CD4-positive, alpha-beta T cell treated with Interleukin-2 at 100 ng/mL for 4 hours (primary cell): ENCODE measurements around the gene TIMD4.
"Not testable (repeated sequence)": the region's sequence is repeated elsewhere in the genome, so short reads cannot be mapped to it uniquely, and the experiment has no call there.

Source experiments
- DNase-seq: peaks from one replicate; pipeline ENCODE4 v3.0.0-alpha.2; 2020; ENCODE audit warnings: low spot score

TIMD4 gene

DNA sequence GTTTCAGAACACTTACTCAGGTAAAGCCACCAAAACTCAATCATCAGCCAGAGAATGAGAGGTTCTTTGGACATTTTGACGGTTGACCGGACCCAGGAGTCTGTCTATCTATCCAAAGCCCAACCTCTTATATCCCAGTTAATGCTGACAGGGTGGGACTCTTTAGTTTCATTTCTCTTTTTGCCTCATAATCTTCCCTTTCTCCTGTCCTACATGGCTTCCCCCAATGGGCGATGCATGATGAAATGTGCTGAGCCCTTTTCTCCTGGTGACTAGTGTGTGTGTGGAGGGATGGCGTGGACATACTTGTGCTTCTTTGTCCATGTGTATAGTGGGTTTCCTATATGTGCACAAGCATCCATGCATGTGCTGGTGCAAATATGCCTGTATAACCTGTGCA, at the start of gene TIMD4:
TSS of gene TIMD4 (minus strand) at position 102 of the 400 bp plus-strand sequence. CDS start at position 74, 28 bp downstream.
- no peak for DNase-seq

DNA sequence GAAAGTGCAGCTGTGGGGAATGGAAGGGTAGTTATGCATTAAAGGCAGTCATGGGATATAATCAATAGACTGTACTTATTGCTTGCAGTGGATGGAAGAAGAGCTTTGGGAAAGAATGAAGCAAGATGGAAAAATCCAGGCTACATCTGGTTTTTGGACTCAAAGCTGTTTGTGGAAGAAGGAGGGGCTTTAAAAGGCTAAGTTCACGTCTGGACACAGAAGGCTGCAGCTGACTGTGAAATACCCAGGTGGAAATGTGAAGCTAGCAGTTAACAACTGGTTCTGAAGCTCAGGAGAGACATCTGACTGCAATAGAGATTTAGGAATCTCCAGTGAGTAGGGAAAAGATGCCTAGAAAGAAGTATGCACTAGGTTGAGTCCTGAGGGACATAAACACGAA, 43.2 kb upstream of the TIMD4 start:
- no peak for DNase-seq

DNA sequence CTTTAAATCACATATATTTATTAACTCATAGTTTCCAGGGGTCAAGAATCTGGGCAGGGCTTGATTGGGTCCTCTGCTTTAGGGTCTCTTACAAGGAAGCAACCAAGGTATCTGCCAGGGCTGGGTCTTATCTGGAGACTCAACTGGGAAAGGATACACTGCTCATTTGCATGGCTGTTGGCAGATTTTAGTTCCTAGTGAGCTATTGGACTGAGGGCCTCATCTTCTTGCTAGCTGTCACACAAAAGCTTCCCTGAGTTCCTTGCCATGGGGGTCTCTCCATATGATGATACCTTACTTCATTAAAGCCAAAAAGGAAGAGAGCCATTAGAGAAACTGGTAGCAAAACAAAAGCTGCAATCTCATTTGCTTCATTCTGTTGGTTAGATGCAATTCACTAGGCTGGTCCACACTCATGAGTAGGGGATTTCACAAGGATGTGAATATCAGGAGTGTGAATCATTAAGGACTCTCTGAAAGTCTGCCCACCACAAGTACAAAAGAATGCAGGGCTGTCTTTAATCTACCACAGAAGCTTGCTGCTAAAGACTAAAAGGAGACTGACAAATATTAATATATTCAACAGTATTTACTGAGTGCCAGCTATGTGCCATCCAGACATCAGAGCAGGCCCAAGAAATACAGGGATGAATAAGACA, 42.0 kb upstream of the TIMD4 start:
- no peak for DNase-seq

DNA sequence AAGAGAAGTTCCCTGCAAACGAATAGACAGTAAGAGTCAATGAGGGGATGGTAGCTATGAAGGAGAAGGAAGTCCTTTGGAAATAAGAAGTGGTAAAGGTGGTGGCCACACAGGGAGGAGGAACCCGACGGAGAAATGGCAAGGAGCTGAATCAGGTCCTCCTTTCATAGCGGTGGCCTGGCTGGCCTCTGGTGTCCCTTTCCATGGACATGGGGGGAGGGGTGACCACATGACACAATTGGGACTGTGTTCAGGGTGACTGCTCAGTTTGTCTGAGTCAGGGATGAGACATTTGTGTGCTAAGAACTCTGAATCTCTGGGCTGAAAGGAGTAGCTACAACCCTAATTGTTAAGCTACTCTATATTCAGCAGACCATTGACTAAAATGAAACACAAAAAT, 28.7 kb upstream of the TIMD4 start:
- no peak for DNase-seq

DNA sequence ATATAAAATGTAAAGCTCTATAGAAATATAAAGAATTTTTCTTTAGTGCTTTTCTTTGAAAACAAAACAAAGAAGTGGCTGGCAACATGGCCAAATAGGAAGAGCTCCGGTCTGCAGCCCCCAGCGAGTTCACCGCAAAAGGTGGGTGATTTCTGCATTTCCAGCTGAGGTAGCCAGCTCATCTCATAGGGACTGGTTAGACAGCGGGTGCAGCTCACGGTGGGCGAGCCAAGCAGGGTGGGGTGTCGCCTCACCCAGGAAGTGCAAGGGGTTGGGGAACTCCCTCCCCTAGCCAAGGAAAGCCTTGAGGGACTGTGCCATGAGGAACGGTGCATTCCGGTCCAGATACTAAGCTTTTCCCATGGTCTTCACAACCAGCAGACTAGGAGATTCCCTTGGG, 21.0 kb upstream of the TIMD4 start:
- no peak for DNase-seq

DNA sequence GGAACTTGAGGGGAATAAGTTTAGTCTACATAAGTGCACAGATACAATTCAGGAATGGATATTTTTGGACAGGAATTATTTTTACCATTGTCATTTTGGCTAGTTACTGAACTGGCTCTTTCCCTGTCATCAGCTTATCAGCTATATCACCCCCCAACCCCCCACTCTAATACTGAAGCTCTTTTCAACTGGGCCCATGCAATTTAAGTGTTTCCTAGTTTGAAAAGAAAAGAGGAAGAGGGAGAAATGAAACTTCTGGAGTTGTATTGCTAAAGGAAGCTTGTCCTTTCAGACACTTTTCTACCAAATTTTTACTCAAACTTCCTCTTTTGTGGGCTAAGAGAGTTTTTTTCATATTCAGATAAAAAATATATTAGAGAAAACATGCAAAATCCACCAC, 18.5 kb upstream of the TIMD4 start:
- DNase-seq = no peak

DNA sequence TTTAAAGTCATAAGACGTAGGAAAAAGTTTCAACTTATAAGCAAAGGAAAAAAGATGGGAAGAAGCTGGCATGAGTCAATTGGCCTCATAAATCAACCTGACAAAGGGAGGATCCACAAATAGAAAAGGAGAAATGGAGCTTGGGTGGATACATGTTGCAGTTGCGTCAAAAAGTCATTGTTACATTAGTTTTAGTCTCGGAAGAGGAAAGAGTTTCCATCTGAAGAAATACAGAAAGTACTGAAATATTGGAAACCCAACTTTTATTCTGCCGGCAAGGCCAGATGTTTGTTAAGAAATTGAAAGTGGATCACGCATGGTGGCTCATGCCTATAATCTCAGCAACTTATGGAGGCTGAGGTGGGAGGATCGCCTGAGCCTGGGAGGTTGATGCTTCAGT, 11.3 kb upstream of the TIMD4 start:
- no peak for DNase-seq

DNA sequence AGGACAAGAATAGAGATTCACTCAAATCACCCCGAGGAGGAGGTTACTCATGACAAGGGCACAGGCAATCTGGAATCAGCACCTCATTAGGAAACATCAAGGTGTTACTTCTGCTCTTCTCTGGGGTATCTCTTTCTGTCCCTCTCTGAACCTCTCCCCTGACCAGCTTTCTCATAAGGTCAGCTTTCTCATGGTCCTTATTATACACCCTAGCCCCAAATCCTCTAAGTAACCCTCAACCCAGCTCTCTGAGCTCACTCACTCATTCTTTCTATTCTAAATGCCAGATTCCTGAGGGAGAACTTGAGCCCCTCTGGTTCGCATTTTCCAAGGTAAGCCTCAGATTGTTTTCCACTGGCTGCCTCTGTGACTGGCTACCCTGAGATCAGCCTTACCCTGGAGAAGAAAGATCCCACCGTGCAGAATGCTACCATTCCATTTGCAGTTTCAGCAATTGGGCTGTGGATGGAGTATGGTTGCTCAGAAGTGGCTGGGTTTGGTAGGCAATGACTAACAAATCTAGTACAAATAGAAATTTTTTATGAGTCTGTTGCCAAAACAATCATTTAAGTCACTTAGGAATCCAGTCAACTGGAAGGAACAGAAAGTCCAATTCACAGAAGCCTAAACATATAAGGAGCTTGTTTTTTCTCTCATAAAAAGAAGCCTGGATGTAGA, 9.0 kb upstream of the TIMD4 start:
- DNase-seq = no peak

DNA sequence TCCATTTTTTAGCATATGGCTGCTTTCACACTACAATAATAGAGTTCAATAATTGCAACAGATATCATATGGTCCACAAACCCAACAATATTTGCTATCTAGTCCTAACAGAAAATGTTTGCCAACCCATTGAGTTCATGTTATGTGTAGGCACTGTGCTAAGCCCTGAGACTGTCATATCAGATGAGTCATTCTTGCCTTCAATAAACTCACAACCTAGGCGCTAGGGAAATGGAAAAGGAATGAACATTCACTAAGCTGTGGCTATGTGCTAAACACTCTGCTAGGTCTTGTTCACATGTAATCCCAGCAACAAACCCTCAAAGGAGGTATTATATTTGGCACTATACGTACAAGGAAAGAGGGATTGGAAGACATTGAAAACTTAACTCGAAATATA, 8.4 kb upstream of the TIMD4 start:
- no peak for DNase-seq

DNA sequence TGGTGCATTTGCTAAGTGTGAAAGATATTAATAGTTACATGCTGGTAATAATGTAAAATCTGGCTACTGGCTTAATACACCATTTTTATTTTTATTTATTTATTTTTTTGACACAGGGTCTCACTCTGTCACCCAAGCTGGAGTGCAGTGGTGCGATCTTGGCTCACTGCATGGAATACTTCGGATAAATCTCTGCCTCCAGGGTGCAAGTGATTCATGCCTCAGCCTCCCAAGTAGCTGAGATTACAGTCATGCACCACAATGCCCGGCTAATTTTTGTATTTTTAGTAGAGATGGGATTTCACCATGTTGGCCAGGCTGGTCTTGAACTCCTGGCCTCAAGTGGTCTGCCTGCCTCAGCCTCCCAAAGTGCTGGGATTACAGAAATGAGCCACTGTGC, 4.4 kb upstream of the TIMD4 start:
- DNase-seq = not testable (repeated sequence)

DNA sequence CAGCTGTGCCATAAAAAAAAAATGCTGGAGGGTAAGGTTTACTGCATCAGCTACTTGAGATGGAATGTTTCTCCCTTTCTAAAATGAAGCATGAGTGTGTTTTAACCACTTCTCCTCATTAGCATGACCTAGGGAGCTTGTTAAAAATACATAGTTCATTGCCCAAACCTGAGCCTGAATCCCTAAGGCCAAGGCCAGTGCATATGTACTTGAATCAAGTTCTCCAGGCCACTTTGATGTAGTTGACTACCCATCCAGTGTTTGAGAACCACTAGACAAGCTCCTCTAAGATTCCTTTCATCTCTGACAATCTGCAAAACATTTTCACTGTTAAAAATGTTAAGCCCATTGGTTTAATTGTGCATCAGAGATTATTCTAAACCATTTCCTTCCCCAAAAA, 6.7 kb downstream of the TIMD4 start:
- no peak for DNase-seq

DNA sequence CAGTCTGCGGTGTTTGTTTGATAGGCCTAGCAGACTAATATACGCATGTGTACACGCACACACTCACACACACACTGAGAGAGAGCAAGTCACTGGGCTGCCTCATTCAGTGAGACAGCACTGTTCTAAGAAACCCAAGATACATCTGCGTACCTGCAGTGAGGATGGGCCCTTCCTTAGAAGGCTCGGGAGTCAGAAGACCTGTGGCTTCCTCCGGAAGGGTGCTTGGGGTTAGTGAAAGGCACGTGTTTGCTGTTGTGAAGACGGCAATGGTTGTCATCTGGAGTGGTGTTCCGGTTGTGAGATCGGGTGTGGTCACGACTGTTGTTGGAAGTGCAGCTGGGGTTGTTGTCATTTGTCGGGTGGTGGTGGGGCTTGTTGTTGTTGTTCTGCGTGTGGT, 11.7 kb downstream of the TIMD4 start:
- DNase-seq = peak; percentile 11

DNA sequence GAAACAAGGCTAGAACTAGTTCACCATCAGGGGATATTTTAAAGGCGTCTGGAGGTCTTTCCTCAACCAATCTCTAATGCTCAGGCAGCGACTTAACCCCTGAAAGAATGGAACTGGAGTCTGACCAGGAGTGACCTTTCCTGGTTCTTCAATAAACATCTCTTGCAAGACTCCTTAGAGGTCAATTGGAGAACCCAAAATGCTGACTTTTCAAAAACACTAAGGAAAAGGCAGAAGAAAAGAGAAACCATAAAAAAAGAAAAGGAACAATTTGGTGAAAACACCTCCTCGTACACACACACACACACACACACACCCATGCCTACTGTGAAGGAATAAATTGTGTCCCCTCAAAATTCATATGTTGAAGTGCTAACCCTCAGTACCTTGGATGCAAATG, 12.3 kb downstream of the TIMD4 start:
- DNase-seq = no peak

DNA sequence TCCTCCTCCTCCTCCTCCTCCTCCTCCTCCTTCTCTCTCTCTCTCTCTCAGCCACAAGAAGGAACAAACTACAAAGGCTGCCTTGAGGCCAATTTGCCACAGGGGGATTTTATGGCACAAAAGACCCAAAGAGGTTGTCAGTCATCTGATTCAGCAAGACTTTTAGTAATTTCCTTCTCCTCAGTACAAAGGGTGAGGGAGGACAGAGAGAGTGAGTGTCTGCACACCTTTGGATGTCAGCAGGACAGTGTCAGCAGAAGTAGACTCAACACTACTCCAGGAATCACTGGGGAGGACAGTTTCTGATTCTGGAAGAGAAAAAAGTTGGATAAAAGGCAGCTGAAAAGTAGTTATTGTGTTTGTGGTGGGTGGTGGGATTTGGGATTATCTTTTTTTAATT, 13.6 kb downstream of the TIMD4 start:
- no peak for DNase-seq

DNA sequence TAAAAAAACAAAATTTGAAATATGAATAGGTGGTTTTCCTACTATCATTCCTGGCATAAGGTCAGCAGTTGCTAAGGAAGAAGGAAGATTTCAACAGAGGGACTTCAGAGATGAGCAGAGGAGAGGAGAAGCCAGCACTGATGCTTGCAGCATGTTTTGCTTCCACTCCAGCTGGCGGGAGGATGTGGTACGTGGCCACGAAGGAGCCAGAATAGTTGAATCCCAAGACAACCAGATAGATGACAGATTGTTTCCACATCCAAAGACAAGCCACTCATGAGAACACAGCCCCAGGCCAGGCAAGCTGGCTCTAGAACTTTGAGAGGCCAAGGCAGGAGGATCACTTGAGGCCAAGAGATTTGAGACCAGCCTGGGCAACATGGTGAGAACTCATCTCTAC, 15.1 kb downstream of the TIMD4 start:
- DNase-seq = no peak

DNA sequence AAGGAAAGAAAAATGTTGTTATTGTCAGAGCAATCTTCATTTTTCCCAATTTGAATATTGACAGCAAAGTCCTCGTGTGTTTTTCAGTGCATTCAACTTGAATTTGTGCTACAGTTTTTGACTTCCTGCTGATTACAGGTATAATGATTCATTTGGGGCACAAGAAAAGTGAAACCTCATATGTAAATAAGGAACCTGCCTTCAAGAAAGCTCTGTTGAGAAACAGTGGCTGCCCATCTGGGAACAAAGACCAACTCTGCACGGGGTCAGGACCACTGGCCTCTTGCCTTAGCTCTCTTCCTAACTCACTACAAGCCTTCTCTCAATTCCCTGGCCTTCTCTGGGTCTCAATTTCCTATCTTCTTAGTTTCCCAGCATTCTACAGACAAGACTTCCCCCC, 21.0 kb downstream of the TIMD4 start:
- peak; percentile 11 for DNase-seq

DNA sequence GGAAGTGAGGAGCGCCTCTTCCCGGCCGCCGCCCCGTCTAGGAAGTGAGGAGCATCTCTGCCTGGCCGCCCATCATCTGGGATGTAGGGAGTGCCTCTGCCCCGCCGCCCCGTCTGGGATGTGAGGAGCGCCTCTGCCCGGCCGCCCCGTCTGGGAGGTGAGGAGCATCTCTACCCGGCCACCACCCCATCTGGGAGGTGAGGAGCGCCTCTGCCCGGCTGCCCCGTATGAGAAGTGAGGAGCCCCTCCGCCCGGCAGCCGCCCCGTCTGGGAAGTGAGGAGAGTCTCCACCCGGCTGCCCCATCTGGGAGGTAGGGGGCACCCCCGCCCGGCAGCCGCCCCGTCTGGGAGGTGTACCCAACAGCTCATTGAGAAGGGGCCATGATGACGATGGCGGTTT, 22.6 kb downstream of the TIMD4 start:
- not testable (repeated sequence) for DNase-seq

DNA sequence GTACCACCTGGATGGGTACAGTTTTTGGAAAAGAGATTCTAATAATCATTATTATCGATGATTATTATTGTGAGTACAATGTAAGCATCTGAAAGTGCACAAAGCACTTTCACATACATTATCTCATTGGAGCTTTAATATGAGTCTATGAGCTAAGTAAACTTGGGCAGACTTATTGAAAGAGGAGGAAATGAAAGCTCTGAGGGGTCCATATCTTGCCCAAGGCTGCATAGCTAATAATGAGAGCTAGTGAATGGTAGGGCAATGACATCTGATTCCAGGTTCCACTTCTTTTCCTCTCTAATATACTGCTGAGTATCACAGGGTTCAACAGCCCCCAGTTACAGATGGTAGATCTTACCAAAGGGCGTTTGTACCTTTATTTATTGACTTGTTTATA, 26.1 kb downstream of the TIMD4 start:
- DNase-seq = no peak

DNA sequence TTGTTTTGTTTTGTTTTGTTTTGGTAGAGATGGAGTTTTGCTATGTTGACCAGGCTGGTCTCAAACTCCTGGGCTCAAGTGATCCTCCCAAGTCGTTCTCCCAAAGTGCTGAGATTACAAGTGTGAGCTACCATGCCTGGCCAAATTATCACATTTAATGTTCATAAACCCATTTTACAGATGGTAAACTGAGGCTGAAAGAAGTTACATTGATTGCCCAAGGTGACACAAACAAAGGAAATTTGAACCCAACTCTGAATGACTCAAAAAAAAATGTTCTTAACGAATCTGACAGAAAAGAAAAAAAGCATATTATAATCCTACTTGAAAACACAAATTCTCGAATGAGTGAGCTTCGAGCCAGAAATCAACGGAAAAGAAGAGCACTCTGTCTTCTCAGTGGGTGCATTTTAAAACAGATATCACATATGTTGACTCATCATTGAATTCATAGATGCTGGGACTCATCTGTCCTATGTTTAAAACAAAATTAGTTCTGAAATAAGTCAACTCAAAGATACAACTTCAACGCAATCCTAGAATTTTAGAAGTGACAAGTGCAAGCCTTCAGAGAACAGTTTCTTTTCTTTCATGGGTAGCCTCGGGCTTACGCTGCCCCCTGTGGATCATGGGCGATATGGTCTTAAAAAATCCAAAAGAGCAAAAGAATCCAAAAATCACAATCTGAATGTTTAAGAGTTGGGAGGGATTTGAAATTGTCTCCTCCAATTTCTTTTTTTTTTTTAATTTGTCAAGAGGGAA, 28.4 kb downstream of the TIMD4 start:
- DNase-seq = peak; percentile 58

DNA sequence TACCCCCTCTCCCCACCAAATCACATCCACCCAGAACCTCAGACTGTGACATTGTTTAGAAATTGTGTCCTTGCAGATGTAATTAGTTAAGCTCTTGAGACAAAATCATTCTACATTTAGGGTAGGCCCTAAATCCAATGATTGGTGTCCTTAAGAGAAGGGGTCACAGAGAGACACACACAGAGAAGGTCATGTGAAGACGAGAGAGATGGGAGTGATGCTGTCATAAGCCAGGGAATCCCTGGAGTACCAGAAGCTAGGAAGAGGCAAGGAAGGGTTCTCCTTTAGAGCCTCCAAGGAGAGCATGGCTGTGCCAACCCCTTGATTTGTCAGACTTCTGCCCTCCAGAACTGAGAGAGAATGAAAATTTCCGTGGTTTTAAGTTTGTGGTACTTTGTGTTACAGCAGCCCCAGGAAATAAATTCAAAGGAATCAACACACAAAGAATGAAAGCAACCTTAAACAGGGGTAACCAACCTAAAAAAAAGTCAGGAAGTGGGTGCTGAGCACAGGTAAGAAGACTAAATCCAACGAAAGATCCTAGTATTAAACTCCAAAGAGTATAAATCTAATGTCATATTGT, 33.6 kb downstream of the TIMD4 start:
- no peak for DNase-seq

DNA sequence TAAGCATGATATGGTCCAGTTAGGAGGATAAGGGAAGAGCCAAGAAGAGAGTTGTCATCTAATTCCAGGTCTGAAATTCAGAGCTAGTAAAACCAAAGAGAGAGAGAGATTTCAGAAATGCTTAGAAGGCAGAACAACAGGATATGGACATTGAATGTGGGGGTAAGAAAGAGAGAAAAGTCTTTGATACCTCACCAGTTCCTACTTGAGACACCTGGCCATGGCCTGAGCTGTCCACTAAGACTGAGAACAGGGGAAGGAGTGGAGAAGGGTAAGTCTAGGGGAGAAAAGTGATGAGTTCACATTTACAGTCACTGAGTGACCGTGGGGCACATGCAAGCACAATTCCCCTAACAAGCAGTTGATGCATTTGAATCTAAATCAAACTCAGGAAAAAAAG, 35.5 kb downstream of the TIMD4 start:
- no peak for DNase-seq

DNA sequence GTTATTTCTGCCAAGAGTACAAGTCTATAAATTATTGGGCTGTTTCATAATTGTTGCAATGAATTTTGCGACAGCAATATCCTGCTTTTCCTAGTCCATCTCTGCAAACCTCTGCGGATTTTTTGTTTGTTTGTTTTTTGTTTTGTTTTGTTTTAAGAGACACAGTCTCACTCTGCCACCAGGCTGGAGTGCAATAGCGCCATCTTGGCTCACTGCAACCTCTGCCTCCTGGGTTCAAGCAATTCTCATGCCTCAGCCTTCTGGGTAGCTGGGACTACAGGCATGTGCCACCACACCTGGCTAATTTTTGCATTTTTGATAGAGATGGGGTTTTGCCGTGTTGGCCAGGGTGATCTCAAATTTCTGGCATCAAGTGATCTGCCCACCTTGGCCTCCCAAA, 37.3 kb downstream of the TIMD4 start:
- not testable (repeated sequence) for DNase-seq

DNA sequence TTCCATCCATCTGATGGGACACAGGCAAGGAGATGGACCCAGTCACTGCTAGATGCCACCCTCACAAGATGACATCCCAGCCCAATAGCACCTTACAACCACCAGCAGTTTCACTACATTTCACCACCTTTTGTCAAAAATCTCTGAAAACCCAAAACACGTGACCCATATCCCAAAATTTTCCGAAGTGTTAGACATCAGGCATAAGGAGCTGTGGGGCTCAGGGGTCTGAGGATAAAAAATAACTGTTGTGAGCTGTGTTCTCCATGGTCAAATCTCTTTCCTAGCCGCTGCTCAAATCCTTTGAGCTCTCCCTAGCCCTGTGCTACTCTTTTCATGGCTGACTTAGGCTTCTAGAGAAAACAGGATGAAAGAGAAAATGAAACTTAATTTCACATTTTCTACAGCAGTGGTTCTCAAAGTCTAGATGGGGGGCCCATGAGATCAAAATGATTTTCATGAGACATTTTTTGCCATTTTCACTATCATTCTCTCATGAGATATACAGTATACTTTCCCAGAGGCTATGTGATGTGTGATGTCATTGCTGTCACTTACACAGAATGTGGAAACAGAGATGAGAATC, 40.7 kb downstream of the TIMD4 start:
- no peak for DNase-seq
